ENCODE data around the gene INSYN1. TPM values are rescaled to one million over a fixed set of nuclear protein-coding genes. Genes with fewer than 3 reads are reported as not detected.
A peak's percentile ranks its signal among the peaks of the same experiment; 100 is the strongest.
"Not testable (repeated sequence)": the region's sequence is repeated elsewhere in the genome, so short reads cannot be mapped to it uniquely, and the experiment has no call there.

Gene INSYN1
- total RNA-seq, 1 donor from 2014 or later = 3.8 TPM

DNA sequence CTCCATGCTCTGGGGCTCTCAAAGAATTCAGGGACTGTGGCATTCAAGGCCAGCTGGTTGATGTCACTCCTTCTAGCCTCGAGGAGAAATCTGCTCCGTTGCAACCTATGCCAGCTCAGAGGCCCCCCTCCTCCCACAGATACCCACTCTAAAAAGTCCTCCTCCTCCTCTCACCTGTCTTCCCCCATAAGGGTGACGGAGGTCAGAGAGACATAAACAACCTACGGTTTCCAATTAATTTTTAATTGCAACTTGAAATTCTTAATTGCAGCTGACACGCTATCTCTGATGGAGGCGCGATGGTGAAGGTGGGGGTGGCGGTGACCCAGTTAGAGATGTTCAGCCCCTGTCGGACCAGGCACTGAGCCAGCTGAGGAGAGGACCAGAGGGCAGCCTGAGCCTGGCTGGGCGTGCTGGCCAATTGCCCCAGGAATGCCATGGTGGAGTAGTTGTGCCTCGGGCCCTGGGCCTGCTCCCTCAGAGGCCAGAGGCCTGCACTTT lies 43.2 kb upstream of the INSYN1 start:
- no peaks in the 10 kb centered on the region for H3K27me3 ChIP-seq (ENCODE audit: low read depth)
- intact Hi-C loops (cut with DNase I) = no loop called here
- no peak overlapping the region for H3K4me3 ChIP-seq
- no peaks in the 10 kb centered on the region for H3K36me3 ChIP-seq
- DNase-seq = no peak
- TF ChIP-seq, protein P1, sequence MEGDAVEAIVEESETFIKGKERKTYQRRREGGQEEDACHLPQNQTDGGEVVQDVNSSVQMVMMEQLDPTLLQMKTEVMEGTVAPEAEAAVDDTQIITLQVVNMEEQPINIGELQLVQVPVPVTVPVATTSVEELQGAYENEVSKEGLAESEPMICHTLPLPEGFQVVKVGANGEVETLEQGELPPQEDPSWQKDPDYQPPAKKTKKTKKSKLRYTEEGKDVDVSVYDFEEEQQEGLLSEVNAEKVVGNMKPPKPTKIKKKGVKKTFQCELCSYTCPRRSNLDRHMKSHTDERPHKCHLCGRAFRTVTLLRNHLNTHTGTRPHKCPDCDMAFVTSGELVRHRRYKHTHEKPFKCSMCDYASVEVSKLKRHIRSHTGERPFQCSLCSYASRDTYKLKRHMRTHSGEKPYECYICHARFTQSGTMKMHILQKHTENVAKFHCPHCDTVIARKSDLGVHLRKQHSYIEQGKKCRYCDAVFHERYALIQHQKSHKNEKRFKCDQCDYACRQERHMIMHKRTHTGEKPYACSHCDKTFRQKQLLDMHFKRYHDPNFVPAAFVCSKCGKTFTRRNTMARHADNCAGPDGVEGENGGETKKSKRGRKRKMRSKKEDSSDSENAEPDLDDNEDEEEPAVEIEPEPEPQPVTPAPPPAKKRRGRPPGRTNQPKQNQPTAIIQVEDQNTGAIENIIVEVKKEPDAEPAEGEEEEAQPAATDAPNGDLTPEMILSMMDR (IDR thresholded peaks at IDR 0.05) = no peak
- no peaks in the 10 kb centered on the region for H3K4me1 ChIP-seq
- H3K27ac ChIP-seq = no peak overlapping the region
- no peak for ATAC-seq
- H3K9me3 ChIP-seq = no peaks in the 10 kb centered on the region

DNA sequence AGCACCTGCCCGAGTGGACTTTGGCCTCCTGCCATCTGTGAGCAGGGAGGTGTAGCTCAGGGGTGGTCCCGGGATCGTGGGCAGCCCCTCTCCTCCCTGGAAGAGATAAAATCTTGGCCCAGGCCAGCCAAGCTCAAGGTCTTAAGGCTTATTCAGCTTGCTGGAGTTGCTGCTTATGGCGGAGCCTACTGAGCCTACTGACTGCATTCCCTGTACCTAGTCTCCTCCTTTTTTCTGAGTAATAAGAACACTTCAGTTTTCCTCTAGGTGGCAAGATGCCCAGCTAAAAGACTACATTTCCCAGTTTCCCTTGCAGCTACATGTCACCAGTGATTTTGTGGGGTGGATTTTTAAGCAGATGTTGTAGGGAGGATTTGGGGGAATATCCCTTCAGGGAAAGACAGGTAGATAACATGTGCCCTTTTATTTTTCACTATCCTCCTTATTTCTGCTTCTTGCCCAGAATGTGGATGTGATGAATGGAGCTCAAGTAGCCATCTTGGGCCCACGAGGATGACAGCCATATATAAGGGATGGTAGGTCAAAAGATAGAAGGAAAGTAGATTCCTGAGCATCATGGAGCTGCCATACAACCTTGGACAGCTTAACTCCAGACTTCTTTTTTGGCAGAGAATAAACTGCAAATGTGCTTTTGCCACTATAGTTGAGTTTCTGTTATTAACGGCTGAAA lies 41.4 kb upstream of the INSYN1 start:
- Histone ChIP-seq H3K9me3 (no peaks in the 10 kb centered on the region), H3K4me3 (no peak overlapping the region), H3K36me3 (no peaks in the 10 kb centered on the region), H3K4me1 (no peaks in the 10 kb centered on the region), H3K27ac (no peak overlapping the region), H3K27me3 (ENCODE audit: low read depth) (no peaks in the 10 kb centered on the region)
- intact Hi-C loops (cut with DNase I) = no loop called here
- TF ChIP-seq, protein P1 (IDR thresholded peaks at IDR 0.05) = no peak
- DNase-seq = no peak
- peak; percentile 11 to 36 for ATAC-seq

DNA sequence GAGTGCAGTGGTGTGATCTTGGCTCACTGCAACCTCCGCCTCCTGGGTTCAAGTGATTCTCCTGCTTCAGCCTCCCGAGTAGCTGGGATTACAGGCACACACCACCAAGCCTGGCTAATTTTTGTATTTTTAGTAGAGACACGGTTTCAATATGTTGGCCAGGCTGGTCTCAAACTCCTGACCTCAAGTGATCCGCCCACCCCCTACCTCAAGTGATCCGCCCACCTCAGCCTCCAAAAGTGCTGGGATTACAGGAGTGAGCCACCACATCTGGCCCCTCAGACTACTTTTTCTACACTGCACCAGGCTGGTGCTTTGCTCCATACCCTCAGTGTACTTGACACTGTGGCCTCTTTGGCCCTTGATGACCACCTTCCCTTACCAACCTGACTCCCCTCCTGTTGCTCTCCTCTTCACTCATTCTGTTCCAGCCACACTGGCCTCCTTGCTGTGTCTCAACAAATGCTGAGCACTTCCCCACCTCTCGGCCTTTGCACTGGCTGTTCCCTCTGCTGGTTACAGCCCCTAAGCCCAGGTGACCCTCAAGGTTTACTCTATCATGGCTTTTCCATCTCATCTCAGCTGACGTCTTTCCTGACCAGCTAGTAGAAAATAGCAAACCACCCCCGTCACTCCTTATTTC lies 39.9 kb upstream of the INSYN1 start:
- DNase-seq; H3K4me3 ChIP-seq; H3K4me1 ChIP-seq; H3K27me3 ChIP-seq (ENCODE audit: low read depth); ATAC-seq; H3K9me3 ChIP-seq; H3K27ac ChIP-seq; H3K36me3 ChIP-seq; intact Hi-C loops (cut with DNase I): not testable (repeated sequence)

DNA sequence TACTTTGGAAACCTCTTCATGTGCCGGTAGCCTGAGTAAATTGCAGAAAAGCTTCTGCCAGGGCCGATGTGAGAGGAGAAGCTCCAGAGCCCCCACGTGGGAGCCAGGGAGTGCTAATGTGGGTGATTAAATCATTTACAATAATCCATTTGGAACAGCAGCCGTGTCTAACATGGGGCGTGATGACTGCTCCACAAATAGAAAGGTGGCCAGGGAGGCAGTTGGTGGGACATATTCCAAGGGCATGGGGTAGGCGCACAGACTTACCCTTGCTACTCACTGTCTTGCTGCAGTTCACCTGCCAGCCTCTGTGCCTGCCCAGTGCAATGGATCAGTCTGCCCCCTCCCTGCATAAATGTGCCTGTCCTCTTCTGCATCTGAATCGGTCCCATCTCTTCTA lies 39.3 kb upstream of the INSYN1 start:
- Histone ChIP-seq H3K9me3 (no peaks in the 10 kb centered on the region), H3K27me3 (ENCODE audit: low read depth) (no peaks in the 10 kb centered on the region), H3K4me3 (no peak overlapping the region), H3K4me1 (no peaks in the 10 kb centered on the region), H3K27ac (no peak overlapping the region), H3K36me3 (no peaks in the 10 kb centered on the region)
- DNase-seq (no peak), ATAC-seq (no peak)
- intact Hi-C loops (cut with DNase I) = no loop called here
- TF ChIP-seq, protein P1 (IDR thresholded peaks at IDR 0.05) = no peak

DNA sequence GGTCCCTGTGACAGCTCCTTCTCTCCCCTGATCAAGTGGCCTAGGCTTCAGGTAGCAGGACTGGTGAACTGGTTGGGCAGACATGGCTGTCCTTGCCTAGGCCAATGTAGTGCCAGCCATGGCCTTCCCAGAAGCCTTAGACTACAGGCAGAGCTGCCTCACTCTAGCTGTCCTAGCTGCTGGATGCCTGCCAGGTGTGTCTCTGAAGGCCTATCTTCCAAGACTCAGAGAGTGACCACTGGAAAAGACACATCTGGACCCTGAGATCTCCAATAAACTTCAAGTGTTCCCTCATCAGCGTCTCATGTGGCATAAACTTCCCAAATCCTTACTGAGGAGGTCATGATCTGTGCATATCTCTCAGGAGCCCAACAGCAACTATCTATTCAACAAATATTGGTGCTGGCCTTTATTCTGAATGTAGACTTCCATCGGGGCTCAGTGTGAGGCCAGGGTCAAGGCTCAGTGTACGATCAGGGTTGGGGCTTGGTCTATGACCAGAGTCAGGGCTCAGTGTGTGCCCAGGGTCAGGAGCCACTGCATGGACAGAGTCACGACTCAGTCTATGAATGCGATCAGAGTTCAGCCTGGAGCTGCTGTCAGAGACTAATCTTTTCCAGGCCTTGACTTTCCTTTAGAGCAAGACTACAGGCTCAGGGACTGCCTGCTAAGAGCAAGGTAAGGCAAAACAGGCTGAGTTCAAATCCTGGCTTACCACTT lies 36.5 kb upstream of the INSYN1 start:
- no peaks in the 10 kb centered on the region for H3K36me3 ChIP-seq

More for the DNA sequence above, 36.5 kb upstream of the INSYN1 start:
- Histone ChIP-seq H3K27me3 (ENCODE audit: low read depth) (no peaks in the 10 kb centered on the region), H3K4me1 (no peaks in the 10 kb centered on the region), H3K4me3 (no peak overlapping the region), H3K27ac (no peak overlapping the region), H3K9me3 (no peaks in the 10 kb centered on the region)
- no peak for DNase-seq
- peak in 1 of 2 donors; percentile 16 for ATAC-seq
- intact Hi-C loops (cut with DNase I) = no loop called here
- TF ChIP-seq, protein P1 (IDR thresholded peaks at IDR 0.05) = no peak
